Spleen (tissue), 11 donors: Measurements from ENCODE around the gene PTPRT. TPM values are rescaled to one million over a fixed set of nuclear protein-coding genes. Genes with fewer than 3 reads are reported as not detected.

Experiments used
- DNase-seq: peaks from one replicate; pipeline ENCODE4 v3.0.0-alpha.2; 2020
- H3K27ac ChIP-seq, 8 donors: fragments of 200-600 bp; sonication (generic) in 7 of 8; 1 replicate in 4 of 8; 2 replicates in 4 of 8; pipeline versions ENCODE4 v1.5.0 to v1.8.0; 2016 to 2021; ENCODE audit warnings: inconsistent platforms in 4 of 8, mild to moderate bottlenecking in 4 of 8, moderate library complexity in 1 of 8
- H3K27me3 ChIP-seq, 7 donors: fragments of 200-600 bp; sonication (generic) in 6 of 7; replicated peaks in 1 of 7; 1 replicate in 4 of 7; 2 replicates in 3 of 7; pipeline versions ENCODE4 v1.5.0 to v1.8.0; 2016 to 2021; ENCODE audit warnings: inconsistent platforms in 3 of 7, mild to moderate bottlenecking in 1 of 7
- H3K36me3 ChIP-seq, 6 donors: fragments of 200-600 bp; sonication (generic) in 5 of 6; 1 replicate in 4 of 6; 2 replicates in 2 of 6; pipeline versions ENCODE4 v1.5.0 to v1.8.0; 2016 to 2021; ENCODE audit warnings: inconsistent platforms in 2 of 6
- H3K4me1 ChIP-seq, 6 donors: fragments of 200-600 bp; sonication (generic) in 5 of 6; 1 replicate in 3 of 6; 2 replicates in 3 of 6; pipeline versions ENCODE4 v1.5.0 to v1.8.0; 2016 to 2021; ENCODE audit warnings: inconsistent platforms in 3 of 6
- H3K4me3 ChIP-seq, 8 donors: fragments of 200-600 bp; sonication (generic) in 7 of 8; 1 replicate in 4 of 8; 2 replicates in 4 of 8; pipeline versions ENCODE4 v1.5.0 to v1.8.0; 2016 to 2021; ENCODE audit warnings: inconsistent platforms in 4 of 8, mild to moderate bottlenecking in 4 of 8, moderate library complexity in 2 of 8
- H3K9me3 ChIP-seq, 8 donors: fragments of 200-600 bp; sonication (generic) in 7 of 8; 1 replicate in 4 of 8; 2 replicates in 4 of 8; pipeline versions ENCODE4 v1.5.0 to v1.8.0; 2016 to 2021; ENCODE audit warnings: inconsistent platforms in 4 of 8
- CTCF ChIP-seq, 11 experiments: fragments of 200-600 bp in 7 of 11; fragments of 450-650 bp in 4 of 11; sonication (generic) in 4 of 11; IDR thresholded peaks in 8 of 11; conservative IDR thresholded peaks in 3 of 11; 1 replicate in 7 of 11; 2 replicates in 4 of 11; pipeline versions ENCODE4 v1.4.0 to v1.8.0; 2016 to 2021; ENCODE audit warnings: antibody characterized with exemption in 11 of 11, inconsistent platforms in 4 of 11, mild to moderate bottlenecking in 1 of 11
- POLR2A ChIP-seq, 3 donors: fragments of 450-650 bp; IDR thresholded peaks; one replicate each; pipeline ENCODE4 v1.5.1; 2017; ENCODE audit warnings: antibody characterized with exemption in 3 of 3, mild to moderate bottlenecking in 1 of 3
- POLR2AphosphoS5 ChIP-seq, 3 donors: sonication (generic); formaldehyde crosslinking; IDR thresholded peaks; one replicate each; pipeline ENCODE4 v1.5.1; 2017; ENCODE audit warnings: antibody characterized with exemption in 3 of 3
- WGBS, 5 donors: extraction: QIAGEN DNeasy Blood & Tissue Kit in 3 of 5; methylation state at CpG; one replicate each; pipeline versions ENCODE4 v1.1.5 to v1.1.7; 2013 to 2018; 5-methylcytosine and 5-hydroxymethylcytosine counted together
- intact Hi-C: fragments of 100-400 bp; cut with DNase I; formaldehyde crosslinking; loops from one replicate; pipeline ENCODE4 v1.15.0; 2023; ENCODE audit warnings: low total_unique reads
- polyA plus RNA-seq, 3 donors: library from polyadenylated mRNA; stranded (reverse); fragments of 200-250 nt; gene quantifications; one replicate each; pipeline ENCODE4 v1.2.1, GENCODE V29; 2013
- total RNA-seq, 7 donors: library from RNA; depleted of rRNA in 3 of 7; stranded (reverse); fragments of >200 nt in 3 of 7; fragmentation: NEBNext Ultra II Directional in 4 of 7; extraction: Animal tissue kit (Norgen Biotek cat#: 25700) in 4 of 7; gene quantifications; one replicate each; pipeline versions ENCODE4 v1.1.0 to v1.2.1, GENCODE V29; 2016 to 2021
- donor health status: healthy with polysubstance abuse.
- donor health status: DM: no; HTN: no; CAD: no; lungs with moderate emphysema.
- donor health status: DM: no; HTN: no; CAD: no.
- donor health status: Bipolar disorder and iron deficiency.
- donor health status: healthy.
- donor health status: DM: no; HTN: no; CAD: no.
- donor health status: DM: yes; HTN: yes; CAD: no.

The PTPRT gene
- total and polyA plus RNA-seq, 10 donors = 0.02 to 4.7 (median 1.2) TPM

GRCh38 chr20:42260184-42260583, 929.5 kb downstream of the PTPRT start:
- no peaks in the 10 kb centered on the region for H3K27me3 ChIP-seq
- H3K36me3 ChIP-seq = no peaks in the 10 kb centered on the region
- H3K27ac ChIP-seq = no peak overlapping the region
- H3K4me1 ChIP-seq = no peaks in the 10 kb centered on the region
- intact Hi-C loops = no loop called here
- H3K4me3 ChIP-seq = no peak overlapping the region
- TF ChIP-seq CTCF (IDR thresholded peaks at IDR 0.05 in 8 of 11, conservative IDR thresholded peaks at IDR 0.05 in 3 of 11) (no peak), POLR2AphosphoS5 (IDR thresholded peaks at IDR 0.05) (no peak), POLR2A (IDR thresholded peaks at IDR 0.05) (no peak)
- peaks cover 0 to 3% (median 0%) of the 10 kb centered on the region in 8 donors for H3K9me3 ChIP-seq
- DNase-seq = no peak
- 61 to 81% (median 69%) methylated on average over 4 of the region's 4 CpGs for WGBS, 5 donors

- Histone ChIP-seq H3K36me3 (no peaks in the 10 kb centered on the region), H3K27me3 (no peaks in the 10 kb centered on the region), H3K27ac (no peak overlapping the region), H3K4me1 (no peaks in the 10 kb centered on the region), H3K9me3 (peaks cover 0 to 3% (median 0%) of the 10 kb centered on the region in 8 donors), H3K4me3 (no peak overlapping the region)
- no peak for DNase-seq
- intact Hi-C loops = no loop called here
- WGBS, 5 donors = 78 to 85% (median 81%) methylated on average over 4 of the region's 4 CpGs
- no peak for TF ChIP-seq CTCF (IDR thresholded peaks at IDR 0.05 in 8 of 11, conservative IDR thresholded peaks at IDR 0.05 in 3 of 11)
- TF ChIP-seq POLR2A (IDR thresholded peaks at IDR 0.05) = no peak
- TF ChIP-seq POLR2AphosphoS5 (IDR thresholded peaks at IDR 0.05) = no peak
These were observed 930.3 kb downstream of the PTPRT start for GRCh38 chr20:42259389-42259788.

GRCh38 chr20:42258564-42259302, 931.0 kb downstream of the PTPRT start:
- no peaks in the 10 kb centered on the region for H3K27me3 ChIP-seq
- intact Hi-C loops = no loop called here
- 70 to 88% (median 79%) methylated on average over 6 of the region's 6 CpGs for WGBS, 5 donors
- H3K4me1 ChIP-seq = no peaks in the 10 kb centered on the region
- no peak overlapping the region for H3K27ac ChIP-seq
- no peak for TF ChIP-seq POLR2A (IDR thresholded peaks at IDR 0.05)
- no peak for TF ChIP-seq CTCF (IDR thresholded peaks at IDR 0.05 in 8 of 11, conservative IDR thresholded peaks at IDR 0.05 in 3 of 11)
- TF ChIP-seq POLR2AphosphoS5 (IDR thresholded peaks at IDR 0.05) = no peak
- H3K9me3 ChIP-seq = peaks cover 0 to 6% (median 0%) of the 10 kb centered on the region in 8 donors
- no peaks in the 10 kb centered on the region for H3K36me3 ChIP-seq
- H3K4me3 ChIP-seq = no peak overlapping the region
- DNase-seq = no peak

- H3K27me3 ChIP-seq = no peaks in the 10 kb centered on the region
- WGBS, 5 donors = 78 to 89% (median 84%) methylated on average over 3 of the region's 3 CpGs
- no peak for DNase-seq
- H3K36me3 ChIP-seq = no peaks in the 10 kb centered on the region
- intact Hi-C loops = no loop called here
- H3K4me3 ChIP-seq = no peak overlapping the region
- H3K4me1 ChIP-seq = no peaks in the 10 kb centered on the region
- TF ChIP-seq POLR2A (IDR thresholded peaks at IDR 0.05) (no peak), CTCF (IDR thresholded peaks at IDR 0.05 in 8 of 11, conservative IDR thresholded peaks at IDR 0.05 in 3 of 11) (no peak), POLR2AphosphoS5 (IDR thresholded peaks at IDR 0.05) (no peak)
- H3K27ac ChIP-seq = no peak overlapping the region
- H3K9me3 ChIP-seq = peaks cover 0 to 8% (median 0%) of the 10 kb centered on the region in 8 donors
These were observed 933.9 kb downstream of the PTPRT start for GRCh38 chr20:42255821-42256220.
